HL-60 (cell line): ENCODE measurements around the gene CMA1.
"Not testable (repeated sequence)": the region's sequence is repeated elsewhere in the genome, so short reads cannot be mapped to it uniquely, and the experiment has no call there.

Source experiments
- SPI1 ChIP-seq: IDR thresholded peaks from 2 replicates; pipeline ENCODE4 v1.6.1; 2012; ENCODE audit warnings: low read depth, mild to moderate bottlenecking, borderline replicate concordance
- TF ChIP-seq, protein P1 (sequence below): IDR thresholded peaks from 2 replicates; pipeline ENCODE4 v1.6.1; 2012; ENCODE audit warnings: low read depth; ENCODE audit not compliant: insufficient replicate concordance

DNA sequence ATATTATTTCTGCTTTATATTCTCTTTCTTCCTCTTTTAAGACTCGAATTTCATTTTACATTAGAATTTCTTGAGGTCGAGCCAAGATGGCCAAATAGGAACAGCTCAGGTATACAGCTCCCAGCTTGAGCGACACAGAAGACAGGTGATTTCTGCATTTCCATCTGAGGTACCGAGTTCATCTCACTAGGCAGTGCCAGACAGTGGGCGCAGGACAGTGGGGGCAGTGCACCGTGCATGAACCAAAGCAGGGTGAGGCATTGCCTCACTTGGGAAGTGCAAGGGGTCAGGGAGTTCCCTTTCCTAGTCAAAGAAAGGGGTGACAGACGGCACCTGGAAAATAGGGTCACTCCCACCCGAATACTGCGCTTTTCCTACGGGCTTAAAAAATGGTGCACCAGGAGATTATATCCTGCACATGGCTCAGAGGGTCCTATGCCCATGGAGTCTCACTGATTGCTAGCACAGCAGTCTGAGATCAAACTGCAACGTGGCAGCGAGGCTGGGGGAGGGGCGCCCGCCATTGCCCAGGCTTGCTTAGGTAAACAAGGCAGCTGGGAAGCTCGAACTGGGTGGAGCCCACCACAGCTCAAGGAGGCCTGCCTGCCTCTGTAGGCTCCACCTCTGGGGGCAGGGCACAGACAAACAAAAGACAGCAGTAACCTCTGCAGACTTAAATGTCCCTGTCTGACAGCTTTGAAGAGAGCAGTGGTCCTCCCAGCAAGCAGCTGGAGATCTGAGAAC is 18.0 kb upstream of the CMA1 start:
- TF ChIP-seq, protein P1, sequence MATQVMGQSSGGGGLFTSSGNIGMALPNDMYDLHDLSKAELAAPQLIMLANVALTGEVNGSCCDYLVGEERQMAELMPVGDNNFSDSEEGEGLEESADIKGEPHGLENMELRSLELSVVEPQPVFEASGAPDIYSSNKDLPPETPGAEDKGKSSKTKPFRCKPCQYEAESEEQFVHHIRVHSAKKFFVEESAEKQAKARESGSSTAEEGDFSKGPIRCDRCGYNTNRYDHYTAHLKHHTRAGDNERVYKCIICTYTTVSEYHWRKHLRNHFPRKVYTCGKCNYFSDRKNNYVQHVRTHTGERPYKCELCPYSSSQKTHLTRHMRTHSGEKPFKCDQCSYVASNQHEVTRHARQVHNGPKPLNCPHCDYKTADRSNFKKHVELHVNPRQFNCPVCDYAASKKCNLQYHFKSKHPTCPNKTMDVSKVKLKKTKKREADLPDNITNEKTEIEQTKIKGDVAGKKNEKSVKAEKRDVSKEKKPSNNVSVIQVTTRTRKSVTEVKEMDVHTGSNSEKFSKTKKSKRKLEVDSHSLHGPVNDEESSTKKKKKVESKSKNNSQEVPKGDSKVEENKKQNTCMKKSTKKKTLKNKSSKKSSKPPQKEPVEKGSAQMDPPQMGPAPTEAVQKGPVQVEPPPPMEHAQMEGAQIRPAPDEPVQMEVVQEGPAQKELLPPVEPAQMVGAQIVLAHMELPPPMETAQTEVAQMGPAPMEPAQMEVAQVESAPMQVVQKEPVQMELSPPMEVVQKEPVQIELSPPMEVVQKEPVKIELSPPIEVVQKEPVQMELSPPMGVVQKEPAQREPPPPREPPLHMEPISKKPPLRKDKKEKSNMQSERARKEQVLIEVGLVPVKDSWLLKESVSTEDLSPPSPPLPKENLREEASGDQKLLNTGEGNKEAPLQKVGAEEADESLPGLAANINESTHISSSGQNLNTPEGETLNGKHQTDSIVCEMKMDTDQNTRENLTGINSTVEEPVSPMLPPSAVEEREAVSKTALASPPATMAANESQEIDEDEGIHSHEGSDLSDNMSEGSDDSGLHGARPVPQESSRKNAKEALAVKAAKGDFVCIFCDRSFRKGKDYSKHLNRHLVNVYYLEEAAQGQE: not testable (repeated sequence)
- not testable (repeated sequence) for TF ChIP-seq SPI1
